DND-41 (cell line): ENCODE data around the gene SULT1A1.
"Not testable (repeated sequence)": the region's sequence is repeated elsewhere in the genome, so short reads cannot be mapped to it uniquely, and the experiment has no call there.

Experiments used
- ATAC-seq: fragments of 200-7000 bp; cut with Tn5 transposase; 3 replicates; pipeline ENCODE4 v1.9.1; 2021; ENCODE audit warnings: low read depth; ENCODE audit not compliant: insufficient read depth
- DNase-seq: peaks from one replicate; pipeline ENCODE4 v3.0.0-alpha.2; 2020
- H2AFZ ChIP-seq: 2 replicates; pipeline ENCODE4 v1.6.0; 2012; ENCODE audit warnings: low read depth, low read length
- H3K27ac ChIP-seq: 2 replicates; pipeline ENCODE4 v1.5.1; 2012; ENCODE audit warnings: low read length, inconsistent platforms
- H3K27me3 ChIP-seq: fragments of 200-600 bp; sonication (generic); 2 replicates; pipeline ENCODE4 v1.6.0; 2012; ENCODE audit warnings: low read length, mild to moderate bottlenecking, inconsistent platforms; ENCODE audit not compliant: insufficient read depth, poor library complexity
- H3K36me3 ChIP-seq: 2 replicates; pipeline ENCODE4 v1.5.1; 2012; ENCODE audit warnings: low read length, inconsistent platforms; ENCODE audit not compliant: insufficient read depth
- H3K4me1 ChIP-seq: 2 replicates; pipeline ENCODE4 v1.5.1; 2012; ENCODE audit warnings: mild to moderate bottlenecking, low read length; ENCODE audit not compliant: insufficient read depth
- H3K4me2 ChIP-seq: 2 replicates; pipeline ENCODE4 v1.6.0; 2012; ENCODE audit warnings: mild to moderate bottlenecking, moderate library complexity, low read length, inconsistent platforms; ENCODE audit not compliant: insufficient read depth
- H3K4me3 ChIP-seq, 2 experiments: fragments of 200-600 bp in 1 of 2; shearing (Covaris generic) in 1 of 2; 2 replicates each; pipeline ENCODE4 v1.5.1; 2012 to 2016; ENCODE audit warnings: inconsistent platforms in 2 of 2, low read length in 2 of 2, mild to moderate bottlenecking in 2 of 2, low read depth in 1 of 2, moderate library complexity in 1 of 2
- H3K79me2 ChIP-seq: 2 replicates; pipeline ENCODE4 v1.6.0; 2012; ENCODE audit warnings: low read length, inconsistent platforms; ENCODE audit not compliant: insufficient read depth
- H3K9ac ChIP-seq: 2 replicates; pipeline ENCODE4 v1.6.0; 2012; ENCODE audit warnings: low read depth, mild to moderate bottlenecking, inconsistent platforms, low read length, moderate library complexity
- H3K9me3 ChIP-seq: 2 replicates; pipeline ENCODE4 v1.5.1; 2012; ENCODE audit warnings: low read length, moderate library complexity, mild to moderate bottlenecking, inconsistent platforms; ENCODE audit not compliant: insufficient read depth, severe bottlenecking
- H4K20me1 ChIP-seq: 2 replicates; pipeline ENCODE4 v1.6.0; 2012; ENCODE audit warnings: low read length; ENCODE audit not compliant: insufficient read depth
- EZH2 ChIP-seq: IDR thresholded peaks from 3 replicates; pipeline ENCODE4 v1.6.1; 2012; ENCODE audit warnings: borderline replicate concordance, low read depth, mild to moderate bottlenecking, moderate library complexity, low read length, inconsistent platforms; ENCODE audit not compliant: severe bottlenecking
- TF ChIP-seq, protein P1 (sequence below): IDR thresholded peaks from 2 replicates; pipeline ENCODE4 v1.5.1; 2012; ENCODE audit warnings: borderline replicate concordance, low read length, moderate library complexity, mild to moderate bottlenecking; ENCODE audit not compliant: poor library complexity, severe bottlenecking; ENCODE audit errors: extremely low read depth

Gene SULT1A1

DNA sequence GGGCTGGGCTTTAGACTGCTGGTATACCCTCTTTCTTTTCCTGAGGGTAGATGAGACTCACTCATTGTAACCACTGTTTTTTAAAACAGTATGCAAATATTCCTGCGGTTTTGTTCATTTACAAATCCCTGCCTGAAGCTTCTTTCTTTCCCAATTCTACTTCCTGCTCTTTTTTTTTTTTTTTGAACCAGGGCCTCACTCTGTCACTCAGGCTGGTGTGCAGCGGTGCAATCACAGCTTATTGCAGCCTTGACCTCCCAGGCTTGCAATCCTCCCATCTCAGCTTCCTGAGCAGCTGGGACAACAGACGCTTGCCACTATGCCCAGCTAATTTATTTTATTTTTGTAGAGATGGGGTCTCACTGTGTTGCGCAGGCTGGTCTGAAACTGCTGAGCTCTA lies 8.0 kb upstream of the SULT1A1 start:
- Histone ChIP-seq H3K9ac (no peak overlapping the region), H3K4me2 (no peak overlapping the region), H3K4me3 (no peak overlapping the region), H3K9me3 (no peaks in the 10 kb centered on the region), H3K4me1 (no peaks in the 10 kb centered on the region), H4K20me1 (no peaks in the 10 kb centered on the region), H2AFZ (no peak overlapping the region), H3K27ac (no peak overlapping the region), H3K27me3 (no peaks in the 10 kb centered on the region), H3K79me2 (no peaks in the 10 kb centered on the region), H3K36me3 (no peaks in the 10 kb centered on the region)
- DNase-seq (no peak), ATAC-seq (no peak)
- TF ChIP-seq EZH2: no peak
- TF ChIP-seq, protein P1, sequence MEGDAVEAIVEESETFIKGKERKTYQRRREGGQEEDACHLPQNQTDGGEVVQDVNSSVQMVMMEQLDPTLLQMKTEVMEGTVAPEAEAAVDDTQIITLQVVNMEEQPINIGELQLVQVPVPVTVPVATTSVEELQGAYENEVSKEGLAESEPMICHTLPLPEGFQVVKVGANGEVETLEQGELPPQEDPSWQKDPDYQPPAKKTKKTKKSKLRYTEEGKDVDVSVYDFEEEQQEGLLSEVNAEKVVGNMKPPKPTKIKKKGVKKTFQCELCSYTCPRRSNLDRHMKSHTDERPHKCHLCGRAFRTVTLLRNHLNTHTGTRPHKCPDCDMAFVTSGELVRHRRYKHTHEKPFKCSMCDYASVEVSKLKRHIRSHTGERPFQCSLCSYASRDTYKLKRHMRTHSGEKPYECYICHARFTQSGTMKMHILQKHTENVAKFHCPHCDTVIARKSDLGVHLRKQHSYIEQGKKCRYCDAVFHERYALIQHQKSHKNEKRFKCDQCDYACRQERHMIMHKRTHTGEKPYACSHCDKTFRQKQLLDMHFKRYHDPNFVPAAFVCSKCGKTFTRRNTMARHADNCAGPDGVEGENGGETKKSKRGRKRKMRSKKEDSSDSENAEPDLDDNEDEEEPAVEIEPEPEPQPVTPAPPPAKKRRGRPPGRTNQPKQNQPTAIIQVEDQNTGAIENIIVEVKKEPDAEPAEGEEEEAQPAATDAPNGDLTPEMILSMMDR: no peak

DNA sequence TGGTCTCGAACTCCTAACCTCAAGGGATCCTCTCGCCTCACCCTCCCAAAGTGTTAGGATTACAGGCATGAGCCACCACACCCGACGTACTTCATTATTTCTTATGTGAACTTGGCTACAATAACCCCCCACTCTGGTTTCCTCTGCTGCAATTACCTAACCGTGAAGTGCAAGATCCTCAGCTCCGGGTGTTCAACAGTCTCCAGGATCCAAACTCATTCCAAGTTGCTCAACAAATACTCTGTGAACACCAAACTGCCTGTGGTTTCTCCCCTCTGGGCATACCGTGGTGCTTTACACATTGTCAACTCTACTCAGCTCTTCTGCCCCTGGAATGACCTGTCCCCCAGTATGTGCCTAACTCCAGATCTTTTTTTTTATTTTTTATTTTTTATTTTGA lies 6.8 kb upstream of the SULT1A1 start:
- Histone ChIP-seq H3K9ac (no peak overlapping the region), H2AFZ (no peak overlapping the region), H3K9me3 (no peaks in the 10 kb centered on the region), H3K27me3 (no peaks in the 10 kb centered on the region), H3K79me2 (no peaks in the 10 kb centered on the region), H3K27ac (no peak overlapping the region), H3K4me2 (no peak overlapping the region), H3K36me3 (no peaks in the 10 kb centered on the region), H3K4me3 (no peak overlapping the region), H3K4me1 (no peaks in the 10 kb centered on the region), H4K20me1 (no peaks in the 10 kb centered on the region)
- DNase-seq (no peak), ATAC-seq (no peak)
- TF ChIP-seq, protein P1: no peak
- no peak for TF ChIP-seq EZH2

DNA sequence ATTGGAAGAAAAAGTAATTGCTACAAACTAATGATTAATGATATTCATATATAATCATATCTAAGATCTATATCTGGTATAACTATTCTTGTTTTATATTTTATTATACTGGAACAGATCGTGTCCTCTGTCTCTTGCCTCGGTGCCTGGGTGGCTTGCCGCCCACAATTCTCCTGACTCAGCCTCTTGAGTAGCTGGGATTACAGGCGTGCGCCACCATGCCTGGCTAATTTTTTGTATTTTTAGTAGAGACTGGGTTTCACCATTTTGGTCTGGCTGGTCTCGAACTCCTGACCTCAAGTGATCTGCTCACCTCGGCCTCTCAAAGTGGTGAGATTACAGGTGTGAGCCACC lies 6.4 kb upstream of the SULT1A1 start:
- H3K79me2 ChIP-seq, H3K4me1 ChIP-seq: not testable (repeated sequence)

DNA sequence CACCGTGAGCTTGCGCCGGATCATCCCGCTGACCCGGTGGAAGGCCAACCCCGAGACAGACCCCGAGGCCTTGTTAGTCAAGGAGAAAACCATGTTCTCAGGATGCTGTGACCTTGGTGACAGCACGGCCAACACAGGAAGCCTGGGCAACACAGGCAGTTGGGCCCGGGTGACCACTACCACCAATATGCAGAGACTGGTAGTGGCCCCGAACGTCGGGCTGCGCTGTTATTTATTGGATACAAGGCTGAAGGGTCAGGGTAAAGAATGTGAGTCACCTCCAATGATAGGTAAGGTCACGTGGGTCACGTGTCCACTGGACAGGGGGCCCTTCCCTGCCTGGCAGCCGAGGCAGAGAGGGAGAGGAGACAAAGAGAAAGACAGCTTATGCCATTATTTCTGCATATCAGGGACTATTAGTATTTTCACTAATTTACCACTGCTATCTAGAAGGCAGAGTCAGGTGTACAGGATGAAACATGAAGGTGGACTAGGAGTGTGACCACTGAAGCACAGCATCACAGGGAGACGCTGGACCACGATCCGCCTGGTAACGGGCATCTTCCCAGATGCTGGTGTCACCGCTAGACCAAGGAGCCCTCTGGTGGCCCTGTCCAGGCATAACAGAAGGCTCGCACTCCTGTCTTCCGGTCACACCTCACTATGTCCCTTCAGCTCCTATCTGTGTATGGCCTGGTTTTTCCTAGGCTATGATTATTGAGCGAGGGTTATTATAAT lies 5.8 kb upstream of the SULT1A1 start:
- TF ChIP-seq, protein P1: peak; percentile 53
- H3K9ac ChIP-seq, H3K9me3 ChIP-seq, ATAC-seq, H3K27ac ChIP-seq, H3K4me1 ChIP-seq, H3K4me2 ChIP-seq, H3K27me3 ChIP-seq, H3K36me3 ChIP-seq, H4K20me1 ChIP-seq, H2AFZ ChIP-seq, H3K4me3 ChIP-seq, H3K79me2 ChIP-seq: not testable (repeated sequence)
- peak; percentile 36 for DNase-seq

More for the DNA sequence above, 6.4 kb upstream of the SULT1A1 start:
- H2AFZ ChIP-seq, H3K36me3 ChIP-seq, DNase-seq, H3K4me3 ChIP-seq, H4K20me1 ChIP-seq, H3K4me2 ChIP-seq, H3K27me3 ChIP-seq, H3K9ac ChIP-seq, H3K27ac ChIP-seq, H3K9me3 ChIP-seq, ATAC-seq: not testable (repeated sequence)

DNA sequence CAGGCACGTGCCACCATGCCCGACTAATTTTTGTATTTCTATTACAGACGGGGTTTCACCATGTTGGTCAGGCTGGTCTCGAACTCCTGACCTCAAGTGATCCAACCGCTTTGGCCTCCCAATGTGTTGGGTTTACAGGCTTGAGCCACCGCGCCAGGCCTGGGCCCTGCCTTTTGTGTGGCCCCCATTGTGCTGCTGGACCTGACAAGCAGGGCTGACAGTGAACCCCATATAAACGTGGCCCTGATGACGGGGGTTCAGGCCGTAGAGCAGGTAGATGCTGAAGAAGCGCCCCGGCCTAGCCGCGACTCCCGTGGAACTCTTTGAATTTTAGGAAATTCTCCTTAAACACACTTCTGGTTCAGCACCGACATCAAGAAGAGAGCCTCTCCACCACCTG lies 4.7 kb upstream of the SULT1A1 start:
- not testable (repeated sequence) for H3K4me2 ChIP-seq, DNase-seq, H4K20me1 ChIP-seq, H3K4me3 ChIP-seq, H3K9me3 ChIP-seq, H3K36me3 ChIP-seq, H2AFZ ChIP-seq, H3K9ac ChIP-seq, H3K79me2 ChIP-seq, H3K4me1 ChIP-seq, H3K27ac ChIP-seq, ATAC-seq, H3K27me3 ChIP-seq

DNA sequence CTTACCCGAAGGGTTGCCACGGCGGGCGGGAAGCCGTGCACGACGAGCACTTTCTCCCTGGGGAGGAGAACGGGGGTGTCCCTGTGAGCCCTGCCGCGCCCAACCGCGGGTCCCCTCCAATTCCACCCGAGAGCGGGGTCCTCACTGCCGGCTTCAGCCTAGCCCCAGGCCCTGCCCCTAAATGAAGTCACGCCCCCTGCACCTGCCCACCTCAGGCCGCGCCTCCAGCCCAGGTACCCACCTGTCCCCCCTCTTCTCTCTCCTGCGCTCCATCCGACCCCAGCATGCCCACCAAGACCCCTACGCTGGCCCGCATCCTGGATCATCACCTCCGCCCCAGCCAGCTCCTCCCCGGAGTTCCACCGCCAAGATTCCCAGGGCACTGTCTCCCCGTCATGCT lies 4.1 kb upstream of the SULT1A1 start:
- DNase-seq, H3K27me3 ChIP-seq, H3K4me1 ChIP-seq, H3K9ac ChIP-seq, H3K27ac ChIP-seq, H3K4me2 ChIP-seq, H4K20me1 ChIP-seq, H2AFZ ChIP-seq, H3K9me3 ChIP-seq, H3K4me3 ChIP-seq, ATAC-seq, H3K36me3 ChIP-seq, H3K79me2 ChIP-seq: not testable (repeated sequence)
